HG03135 (cell line): Measurements from ENCODE around the gene SEPTIN2.
"Not testable (repeated sequence)": the region's sequence is repeated elsewhere in the genome, so short reads cannot be mapped to it uniquely, and the experiment has no call there.

Experiments used
- ATAC-seq: cut with Tn5 transposase; IDR thresholded peaks from one replicate; pipeline ENCODE4 v1.9.1; 2021; ENCODE audit warnings: mild to moderate bottlenecking, moderate library complexity; ENCODE audit not compliant: unreplicated experiment

SEPTIN2 gene

DNA sequence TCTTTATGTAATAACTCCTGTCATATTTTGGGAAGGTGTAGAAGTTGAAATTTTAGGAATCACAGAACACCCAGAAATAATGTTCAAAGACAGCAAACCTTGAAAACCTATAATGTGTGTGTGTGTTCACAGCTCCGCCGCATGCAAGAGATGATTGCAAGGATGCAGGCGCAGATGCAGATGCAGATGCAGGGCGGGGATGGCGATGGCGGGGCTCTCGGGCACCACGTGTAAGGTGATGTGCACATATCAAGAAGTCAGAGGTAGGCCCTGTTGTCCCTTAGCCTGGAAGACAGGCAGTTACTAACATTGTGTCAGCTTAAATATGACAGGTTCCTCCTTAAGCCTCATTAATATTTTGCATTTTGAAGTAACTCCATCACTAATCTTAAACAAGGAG, 34.2 kb downstream of the SEPTIN2 start:
- ATAC-seq, result no peak

DNA sequence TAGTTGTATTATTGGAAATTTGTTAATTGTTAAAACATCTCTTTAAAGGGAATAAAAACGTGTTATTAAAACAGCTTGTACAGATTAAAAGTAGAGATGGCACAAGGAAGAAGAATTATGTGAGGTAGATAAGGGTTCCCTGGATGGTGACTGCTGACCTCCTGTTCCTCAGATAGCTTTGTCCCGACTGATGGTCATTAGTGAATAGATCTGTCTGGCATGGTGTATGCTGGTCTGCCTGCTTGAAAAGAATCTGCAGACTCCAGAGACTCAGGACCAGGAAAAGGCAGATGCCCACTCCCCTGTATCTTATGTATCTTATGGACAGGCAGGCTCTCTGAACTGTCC, 34.8 kb downstream of the SEPTIN2 start:
- no peak for ATAC-seq

DNA sequence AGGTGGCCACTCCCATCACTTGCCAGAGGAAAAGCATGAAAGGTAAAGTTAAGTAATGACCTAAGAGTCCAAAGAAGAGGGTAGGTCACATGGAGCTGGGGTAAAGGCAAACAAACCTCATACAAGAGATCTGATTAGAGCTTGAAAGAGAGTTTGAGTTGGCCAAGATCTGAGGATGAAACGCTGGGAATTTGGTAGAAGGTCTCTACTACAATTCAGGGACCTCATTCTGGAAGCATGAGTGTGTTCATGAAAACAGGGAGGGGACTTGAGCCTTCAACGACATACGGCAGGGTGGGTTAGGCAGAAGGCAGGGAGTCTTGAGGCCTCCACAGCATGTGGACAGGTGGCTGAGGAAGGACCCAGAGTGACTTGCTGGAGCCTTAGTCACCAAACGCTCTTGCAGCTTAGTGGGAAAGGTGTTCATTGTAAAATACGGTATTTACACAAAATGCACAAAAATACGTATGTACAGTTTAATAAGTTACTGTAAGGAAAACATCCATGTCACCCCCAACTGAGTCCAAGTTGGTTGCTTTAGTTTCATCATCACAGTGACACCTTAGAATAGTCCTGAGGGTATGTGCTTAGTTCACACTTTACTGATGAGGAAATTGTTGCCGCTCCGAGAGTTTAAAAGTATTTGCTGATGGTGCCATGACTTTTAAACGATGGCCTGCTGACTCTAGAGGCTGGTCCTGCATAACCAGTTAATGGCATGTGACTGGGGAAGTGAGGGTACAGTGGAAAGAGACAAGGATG, 35.3 kb downstream of the SEPTIN2 start:
- ATAC-seq, result no peak

DNA sequence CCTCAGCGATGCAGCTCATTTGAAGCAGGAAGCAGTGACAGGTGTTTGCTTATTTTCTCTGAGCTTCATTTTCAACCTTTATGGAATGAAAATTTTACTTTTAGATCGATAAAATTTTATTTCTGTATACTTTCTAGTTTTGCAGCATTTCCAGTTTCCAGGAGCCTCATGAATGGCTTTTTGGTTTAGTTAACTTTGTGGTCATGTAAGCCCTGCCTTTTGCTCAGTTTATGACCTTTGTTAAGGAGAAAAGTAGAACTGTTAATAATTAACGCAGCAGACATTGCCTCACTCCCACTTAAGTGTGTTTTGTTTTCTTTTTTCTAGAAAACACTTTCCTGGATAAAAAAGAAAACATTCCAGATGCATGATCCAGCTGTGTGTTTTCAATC, 35.9 kb downstream of the SEPTIN2 start:
- ATAC-seq, result no peak

DNA sequence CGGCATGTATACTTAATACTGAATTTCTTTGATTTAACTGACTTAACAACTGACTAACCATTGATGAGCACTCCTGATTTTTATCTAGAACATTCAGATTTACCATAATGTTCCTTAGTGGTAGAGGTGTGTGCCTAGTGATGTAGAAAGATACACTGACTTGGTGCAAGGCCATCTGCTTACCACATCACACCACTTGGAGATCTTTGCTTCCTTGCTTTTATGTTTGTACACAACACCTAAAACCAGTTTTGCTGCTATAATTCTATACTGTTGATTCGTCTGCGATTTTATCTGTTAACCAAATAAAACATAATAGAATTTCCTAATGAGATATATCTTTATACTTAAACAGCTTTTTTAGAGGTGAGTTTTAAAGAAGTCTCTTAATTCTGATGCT, 36.5 kb downstream of the SEPTIN2 start:
- no peak for ATAC-seq

DNA sequence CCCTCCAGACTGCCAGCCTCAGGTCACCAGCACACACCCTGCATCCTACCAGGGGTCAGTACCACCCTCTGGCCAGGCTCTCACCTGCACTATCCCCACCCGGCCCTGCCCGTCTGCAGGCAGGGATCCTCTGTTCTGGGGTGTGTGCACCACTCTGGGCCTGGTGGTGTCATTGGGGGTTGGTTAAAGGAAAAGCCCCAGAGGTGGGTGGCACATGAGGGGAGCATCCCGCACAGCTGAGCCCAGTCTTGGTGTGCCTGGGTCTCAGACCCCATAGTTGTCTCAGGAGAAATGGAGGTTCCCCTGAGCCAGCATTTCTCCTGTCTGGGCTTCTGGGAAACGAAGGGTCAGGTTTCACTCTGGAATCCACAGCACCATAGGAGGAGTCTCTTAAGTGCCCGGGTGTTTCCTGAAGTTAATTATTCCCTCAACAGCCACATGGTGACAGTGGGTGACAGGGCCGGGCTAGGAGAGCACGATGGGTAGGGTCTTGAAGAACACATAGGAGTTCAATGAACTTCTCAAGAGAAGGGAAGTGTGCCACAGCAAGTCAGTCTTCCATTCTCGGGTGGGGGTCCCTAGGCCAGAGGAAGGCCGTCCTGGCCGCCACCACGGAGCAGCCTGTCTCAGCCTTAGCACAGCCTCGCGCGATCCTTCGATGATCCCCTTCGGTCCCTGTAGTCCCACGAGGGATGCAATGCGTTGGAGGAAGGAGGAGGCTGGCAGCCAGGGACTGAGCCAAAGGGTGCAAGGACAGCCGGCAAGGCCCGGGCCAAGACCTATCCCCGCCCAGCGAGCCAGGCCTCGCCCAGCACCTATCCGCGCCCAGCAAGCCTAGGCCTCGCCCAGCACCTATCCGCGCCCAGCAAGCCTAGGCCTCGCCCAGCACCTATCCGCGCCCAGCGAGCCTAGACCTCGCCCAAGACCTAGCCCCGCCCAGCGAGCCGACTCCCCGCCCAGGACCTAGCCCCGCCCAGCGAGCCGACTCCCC, 39.2 kb downstream of the SEPTIN2 start:
- no peak for ATAC-seq

DNA sequence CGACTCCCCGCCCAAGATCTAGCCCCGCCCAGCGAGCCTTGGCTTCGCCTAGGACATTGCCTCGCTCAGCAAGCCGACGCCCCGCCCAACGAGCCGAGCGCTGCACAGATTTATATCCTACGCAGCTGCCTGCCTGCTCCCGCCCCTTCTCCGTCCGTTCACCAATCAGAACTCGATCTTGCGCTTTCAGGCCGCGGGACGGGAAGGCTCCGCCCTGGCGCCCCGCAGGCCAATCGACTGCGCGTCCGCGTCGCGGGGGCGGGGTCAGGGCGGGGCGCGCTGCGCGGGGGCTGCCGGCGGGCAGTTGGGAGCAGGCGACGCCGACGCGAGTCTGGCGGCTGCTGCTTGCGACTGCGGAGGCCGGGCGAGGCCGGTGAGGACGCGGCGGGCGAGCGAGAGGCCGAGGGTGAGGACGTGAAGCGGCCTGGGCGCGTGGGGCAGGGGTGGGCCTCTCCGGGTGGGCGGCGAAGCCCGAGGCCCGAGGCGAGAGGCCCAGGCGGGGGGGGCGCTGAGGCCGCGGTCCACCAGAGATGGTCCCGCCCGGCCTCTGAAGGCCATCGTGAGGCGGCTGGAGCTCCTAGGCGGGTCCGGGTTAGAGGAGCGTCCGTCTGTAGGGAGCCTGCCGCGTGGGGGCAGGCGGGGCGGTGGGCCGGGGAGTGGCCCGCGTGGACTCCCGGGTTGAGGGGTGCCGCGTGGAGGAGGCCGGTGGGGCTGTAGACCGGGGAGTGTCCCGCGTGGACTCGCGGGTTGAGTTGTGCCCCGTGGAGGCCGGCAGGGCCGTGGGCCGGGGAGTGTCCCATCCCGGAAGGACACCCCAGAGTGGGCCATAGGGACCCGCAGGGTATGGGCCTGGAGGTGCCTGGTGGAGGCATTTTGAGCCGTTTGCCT, 40.5 kb downstream of the SEPTIN2 start, which contains the start of gene FARP2:
Gene FARP2, plus strand, starts transcription at position 303 of the 888 bp plus-strand sequence. CDS start 16,823 bp downstream, outside the sequence.
- peak; percentile 81 for ATAC-seq

DNA sequence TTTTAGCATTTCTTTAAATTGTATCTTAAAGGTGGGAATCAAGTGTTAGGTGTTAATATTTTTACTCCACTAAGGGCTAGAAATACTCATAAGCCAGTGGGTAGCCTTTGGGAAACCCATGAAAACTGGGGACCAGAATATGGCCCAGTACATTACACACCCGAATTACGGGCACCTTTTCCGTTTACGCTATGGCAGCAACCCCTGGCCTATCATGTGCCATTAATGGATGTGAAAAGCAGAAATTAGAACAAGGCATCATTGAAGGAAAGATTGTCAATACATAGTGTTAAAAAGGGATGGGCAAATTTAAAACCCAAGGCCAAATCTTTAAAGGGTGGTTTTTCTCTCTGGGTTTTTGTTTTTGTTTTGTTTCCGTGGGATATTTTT, 41.1 kb downstream of the SEPTIN2 start:
- no peak for ATAC-seq

DNA sequence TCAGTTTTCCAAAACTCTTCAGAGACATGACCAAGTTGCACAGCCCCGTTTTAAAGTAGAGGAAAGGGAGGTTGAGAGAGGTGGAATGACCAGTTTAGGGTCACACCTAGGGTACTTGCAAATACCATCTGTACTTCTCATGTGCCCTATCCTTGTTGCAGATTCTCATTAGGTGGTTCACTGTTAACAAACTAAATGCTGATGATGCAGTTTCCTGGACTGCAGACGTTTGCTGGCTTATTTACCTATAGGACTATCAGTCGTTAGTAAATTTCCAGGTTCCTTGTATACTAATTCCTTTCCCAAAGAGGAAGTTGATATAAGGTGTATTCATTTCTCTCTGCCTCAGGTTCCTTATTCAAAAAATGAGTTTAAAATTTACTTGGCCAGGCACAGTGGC, 41.8 kb downstream of the SEPTIN2 start:
- no peak for ATAC-seq

DNA sequence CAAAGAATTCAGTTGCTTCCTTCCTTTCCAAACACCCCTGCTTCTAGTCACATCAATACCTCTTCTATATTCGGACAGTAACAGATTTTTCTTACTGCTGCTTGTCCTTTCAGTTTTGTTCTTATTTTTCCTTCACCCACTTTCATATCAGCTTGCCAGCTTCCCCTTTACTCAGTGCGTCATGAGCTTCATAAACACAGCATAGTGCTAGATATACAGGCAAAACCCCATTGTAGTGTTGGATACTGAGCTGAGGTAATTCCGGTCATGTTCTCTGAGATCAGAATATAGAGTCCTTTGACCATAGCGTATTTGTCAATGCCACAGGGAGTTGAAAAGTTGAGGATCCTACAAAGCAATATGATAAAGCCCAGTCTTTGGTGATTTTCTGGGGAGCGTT, 42.7 kb downstream of the SEPTIN2 start:
- peak; percentile 31 for ATAC-seq

DNA sequence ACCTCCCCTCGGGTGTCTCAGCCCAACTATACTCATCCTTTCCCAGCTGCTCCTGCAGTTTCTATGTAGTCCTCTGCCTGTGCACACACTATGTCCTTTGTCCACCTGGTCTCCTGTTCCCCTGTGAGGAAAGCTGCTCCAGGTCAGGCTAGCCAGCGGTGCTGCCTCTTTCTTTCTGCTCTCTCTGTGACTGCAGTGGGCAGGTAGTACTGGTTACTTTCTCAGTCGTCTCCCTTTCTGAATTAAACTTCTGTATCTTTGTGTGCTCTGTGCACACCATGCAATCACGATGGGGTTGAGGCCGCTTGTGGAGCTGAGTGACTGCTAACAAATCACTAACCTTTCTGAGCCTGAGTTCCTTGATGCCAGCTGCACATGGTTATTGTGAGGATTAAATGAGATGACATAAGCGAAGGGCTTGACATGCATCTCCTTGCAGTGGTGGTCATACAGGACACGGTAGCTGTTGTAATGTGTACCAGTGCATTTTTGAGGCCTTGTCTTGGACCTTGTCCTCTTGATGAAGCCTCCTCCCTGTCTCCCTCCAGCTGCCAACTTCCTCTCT, 43.8 kb downstream of the SEPTIN2 start:
- no peak for ATAC-seq

DNA sequence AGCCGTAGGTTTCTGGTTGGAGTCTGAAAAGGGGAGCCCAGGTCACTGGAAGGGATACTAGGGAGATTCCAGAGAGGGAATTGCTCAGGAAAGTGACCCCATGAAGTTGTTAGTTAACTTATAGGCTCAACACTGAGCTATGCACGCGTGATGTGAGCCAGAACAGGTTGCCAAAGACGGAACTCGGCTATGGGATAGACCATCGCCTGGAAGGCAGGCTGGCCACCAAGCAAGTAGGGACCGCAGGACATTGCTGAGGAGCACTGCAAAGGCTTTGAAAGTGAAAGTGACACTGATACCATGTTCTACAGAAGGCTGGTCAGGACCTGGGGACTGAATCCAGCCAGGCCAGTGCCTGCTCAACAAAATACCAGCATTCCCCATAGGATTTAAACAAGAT, 47.7 kb downstream of the SEPTIN2 start:
- ATAC-seq, result no peak

DNA sequence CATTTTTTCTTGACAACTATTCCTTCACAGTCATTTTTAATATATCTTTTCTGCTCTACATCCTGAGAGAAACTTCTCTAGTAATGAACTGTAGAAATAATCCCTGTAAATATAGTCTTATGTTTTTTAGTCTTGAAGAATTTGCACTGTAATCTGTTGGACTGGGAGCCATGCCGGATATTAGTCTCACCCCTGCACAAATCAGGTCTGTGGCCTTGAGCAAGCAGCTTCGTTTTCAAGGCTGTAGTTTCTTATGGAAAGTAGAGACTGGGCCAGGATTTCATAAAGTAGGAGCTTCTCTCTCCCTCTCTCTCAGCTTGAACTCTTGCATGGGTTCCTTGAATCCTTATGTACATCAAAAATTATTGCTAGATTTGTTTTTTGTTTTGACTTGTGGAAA, 49.1 kb downstream of the SEPTIN2 start:
- no peak for ATAC-seq

DNA sequence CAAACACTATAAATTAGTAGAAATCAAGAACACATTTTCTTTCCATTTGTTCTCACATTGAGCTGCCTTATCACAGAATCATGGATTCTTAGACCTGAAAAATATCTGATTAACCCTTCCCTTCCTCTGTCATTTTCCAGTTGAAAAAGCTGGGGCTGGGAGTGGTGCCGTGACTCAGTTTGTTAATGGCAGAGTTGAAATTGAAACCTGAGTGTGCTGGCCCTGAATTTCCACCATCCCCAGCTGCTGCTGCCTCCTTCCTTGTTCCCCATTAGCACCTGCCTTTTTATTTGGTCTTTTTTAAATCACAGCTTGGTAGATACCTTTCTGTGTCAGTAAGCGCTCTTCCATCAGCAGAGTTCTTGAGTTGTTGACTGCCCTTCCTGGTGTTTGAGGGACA, 51.0 kb downstream of the SEPTIN2 start:
- ATAC-seq, result no peak

DNA sequence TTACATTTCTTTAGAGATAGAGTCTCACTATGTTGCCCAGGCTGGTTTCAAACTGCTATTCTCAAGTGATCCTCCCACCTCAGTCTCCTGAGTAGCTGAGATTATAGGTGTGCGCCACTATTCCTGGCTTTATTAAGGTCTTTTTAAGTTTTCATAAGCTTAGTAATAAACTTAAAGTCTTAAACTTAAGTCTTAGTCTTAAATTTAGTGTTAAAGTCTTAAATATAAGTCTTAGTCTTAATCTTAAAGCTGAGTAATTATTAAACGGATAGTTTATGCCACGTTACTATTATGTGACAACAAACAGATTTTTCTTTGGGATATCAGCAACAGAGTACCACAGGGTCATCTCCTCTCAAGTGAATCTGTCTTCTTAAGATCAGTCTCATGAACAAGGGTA, 52.9 kb downstream of the SEPTIN2 start:
- no peak for ATAC-seq

DNA sequence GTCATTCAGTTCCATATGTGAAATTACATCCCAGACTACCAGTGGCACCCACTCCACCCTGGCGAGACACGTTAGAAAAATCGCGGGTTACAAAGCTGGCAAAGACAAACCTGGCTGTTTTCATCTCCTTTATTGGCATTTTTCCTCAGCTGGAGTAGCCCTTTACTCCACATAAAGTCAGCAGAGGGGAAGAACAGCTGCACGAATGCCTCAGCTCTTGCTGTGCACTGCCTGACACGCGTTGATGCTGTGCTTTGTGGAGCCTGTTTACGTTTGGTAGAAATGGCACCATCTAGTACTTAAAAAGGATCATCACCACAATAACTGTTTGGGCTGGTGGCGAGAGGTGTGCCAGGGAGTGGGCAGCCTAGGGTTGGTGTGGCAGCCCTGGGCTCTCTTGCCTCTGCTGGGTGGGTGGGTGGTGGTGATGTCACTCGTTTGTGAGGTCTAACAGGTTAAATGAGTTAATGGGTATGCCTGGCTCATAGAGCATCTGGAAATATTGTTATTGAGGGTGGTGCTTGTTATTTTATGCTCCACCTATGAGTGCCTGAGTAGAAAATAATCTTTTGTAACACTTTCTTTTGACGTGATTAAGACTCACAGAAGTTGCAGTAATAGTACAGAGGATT, 56.8 kb downstream of the SEPTIN2 start:
- no peak for ATAC-seq

DNA sequence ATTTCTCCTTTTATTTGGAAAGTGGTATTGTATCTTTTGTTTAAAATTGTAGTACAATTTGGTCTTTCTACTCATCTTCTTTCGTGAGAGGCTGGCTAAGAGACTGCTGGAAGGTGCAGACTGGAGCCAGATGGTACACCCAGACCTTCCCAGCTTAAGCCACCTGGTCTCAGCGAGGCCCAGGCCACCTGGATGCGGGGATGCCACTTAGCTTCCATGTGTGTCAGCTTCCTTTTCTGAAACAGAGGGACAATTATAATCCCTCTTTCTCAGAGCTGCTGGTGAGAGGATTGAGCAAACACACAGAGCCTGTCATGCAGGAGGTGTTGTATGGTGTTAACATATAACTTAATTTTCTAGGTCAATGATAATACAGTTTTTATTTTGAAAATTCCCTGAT, 57.7 kb downstream of the SEPTIN2 start:
- no peak for ATAC-seq

DNA sequence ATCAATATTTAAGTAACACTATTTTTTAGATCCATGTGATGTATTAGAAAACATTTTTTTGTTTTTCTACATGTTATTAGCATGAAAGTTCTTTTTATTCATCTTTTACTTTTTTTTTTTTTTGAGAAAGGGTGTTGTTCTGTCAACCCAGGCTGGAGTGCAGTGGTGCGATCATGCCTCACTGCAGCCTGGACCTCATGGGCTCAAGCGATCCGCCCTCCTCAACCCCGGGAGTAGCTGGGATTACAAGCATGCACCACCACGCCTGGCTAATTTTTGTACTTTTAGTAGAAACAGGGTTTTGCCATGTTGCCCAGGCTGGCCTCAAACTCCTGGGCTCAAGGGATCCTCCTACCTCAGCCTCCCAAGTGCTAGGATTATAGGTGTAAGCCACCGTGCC, 58.2 kb downstream of the SEPTIN2 start:
- not testable (repeated sequence) for ATAC-seq

DNA sequence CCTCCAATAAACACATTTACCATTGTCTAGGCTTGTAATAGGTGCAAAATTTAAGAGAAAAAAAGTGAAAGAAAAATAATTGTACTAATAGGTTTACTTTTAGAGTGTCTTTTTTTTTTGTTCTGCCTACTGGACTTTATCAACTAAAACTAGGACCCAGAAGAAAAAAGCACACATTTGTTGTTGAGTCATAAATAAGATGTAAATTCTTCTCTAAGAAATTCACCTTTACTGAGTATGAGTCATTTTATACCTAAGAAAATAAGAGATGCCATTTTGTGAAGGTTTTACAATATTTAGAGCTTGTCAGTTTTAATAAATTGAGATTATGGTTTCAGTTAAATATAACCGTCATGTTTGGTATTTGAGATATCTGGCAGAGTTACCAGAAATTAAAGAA, 59.6 kb downstream of the SEPTIN2 start:
- no peak for ATAC-seq

DNA sequence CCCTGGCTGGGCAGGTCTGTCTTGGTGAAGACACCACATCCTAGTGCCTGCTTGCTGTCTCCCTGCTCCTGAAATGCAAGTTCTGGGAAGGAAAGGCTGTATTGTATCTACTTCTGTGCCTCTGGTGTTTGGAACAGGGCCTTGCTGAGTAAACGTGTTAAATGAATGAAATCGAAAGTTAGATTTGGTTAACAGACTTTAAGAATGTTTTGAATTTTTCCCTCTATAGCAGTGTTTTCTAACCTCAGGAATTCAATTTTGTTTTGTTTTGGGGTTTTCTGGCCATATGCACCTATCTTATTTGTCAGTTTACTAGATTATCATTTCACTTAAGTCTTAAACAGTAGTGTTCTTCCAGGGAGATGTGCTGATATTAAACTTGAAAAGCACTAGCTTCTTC, 61.1 kb downstream of the SEPTIN2 start:
- ATAC-seq, result no peak
